ENCODE data around the gene CIB4.

Gene CIB4

DNA sequence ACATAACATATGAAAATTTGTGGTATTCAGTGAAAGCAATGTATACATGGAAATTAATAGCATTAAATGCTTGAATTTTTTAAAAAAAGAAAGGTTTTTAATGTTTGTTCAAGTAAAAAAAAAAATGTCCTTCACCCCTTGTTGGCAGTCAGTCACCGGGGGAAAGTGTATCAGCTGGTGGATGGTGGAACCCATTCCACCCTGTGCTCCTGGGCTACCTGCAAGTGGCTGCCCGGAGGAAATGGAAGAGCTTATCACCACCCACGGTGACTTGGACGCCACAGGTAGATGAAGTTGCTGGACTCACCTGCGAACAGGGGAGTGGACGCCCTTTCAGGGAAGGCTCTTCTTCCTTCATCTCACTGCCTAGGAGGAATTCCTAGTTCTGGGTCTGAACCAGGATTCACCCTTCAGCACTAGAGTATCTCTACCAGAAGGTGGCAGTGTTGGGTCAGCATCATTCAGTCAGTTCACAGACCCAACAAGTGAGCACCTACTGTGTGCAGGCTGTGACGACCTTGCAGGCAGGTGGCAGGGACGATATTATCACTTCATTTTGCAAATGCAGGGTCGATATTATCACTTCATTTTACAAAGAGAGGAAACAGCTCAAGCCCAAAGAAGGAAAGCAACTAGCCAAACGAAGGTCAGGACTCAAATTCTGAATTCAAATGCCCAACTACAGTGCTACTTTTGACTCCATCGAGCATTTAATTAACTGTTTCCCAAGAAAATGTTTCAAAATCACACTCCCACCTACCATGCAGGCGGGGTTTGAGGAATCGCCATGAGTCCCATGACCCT lies 35.8 kb downstream of the CIB4 start:
- DNase-seq = no peak

DNA sequence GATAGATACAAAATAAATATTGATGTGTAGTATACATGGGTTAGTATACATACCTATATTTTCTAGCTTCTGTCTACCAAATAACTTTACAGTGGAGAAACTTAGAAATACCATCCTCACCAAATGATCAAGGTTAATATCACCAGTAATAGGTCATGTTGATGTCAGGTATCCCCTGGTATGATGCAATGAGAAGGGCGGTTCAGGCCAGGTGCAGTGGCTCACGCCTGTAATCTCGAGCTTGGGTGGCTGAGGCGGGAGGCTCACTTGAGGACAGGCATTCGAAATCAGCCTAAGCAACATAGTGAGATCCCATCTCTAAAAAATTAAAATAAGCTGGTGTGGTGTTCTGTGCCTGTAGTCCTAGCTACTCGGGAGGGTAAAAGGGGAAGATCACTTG lies 38.6 kb downstream of the CIB4 start:
- DNase-seq = no peak

DNA sequence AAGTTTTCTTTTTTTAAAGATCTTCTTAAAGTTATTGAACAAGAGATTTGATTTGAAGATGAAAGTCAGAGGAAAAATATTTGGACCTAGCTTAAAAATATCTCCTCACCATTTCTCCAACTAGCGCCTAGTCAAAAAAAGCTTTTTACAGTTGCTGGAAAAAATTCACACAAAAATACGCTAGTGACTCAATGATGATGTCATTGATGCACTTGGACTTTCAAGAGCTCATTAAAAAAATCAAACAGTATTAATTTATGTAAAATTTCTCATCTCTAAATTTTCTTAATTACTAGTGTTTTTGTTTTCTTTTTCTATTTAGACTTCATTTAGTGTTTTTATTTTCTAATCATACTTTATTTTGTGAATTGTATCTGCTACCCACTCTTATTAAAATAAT lies 41.8 kb downstream of the CIB4 start:
- no peak for DNase-seq

DNA sequence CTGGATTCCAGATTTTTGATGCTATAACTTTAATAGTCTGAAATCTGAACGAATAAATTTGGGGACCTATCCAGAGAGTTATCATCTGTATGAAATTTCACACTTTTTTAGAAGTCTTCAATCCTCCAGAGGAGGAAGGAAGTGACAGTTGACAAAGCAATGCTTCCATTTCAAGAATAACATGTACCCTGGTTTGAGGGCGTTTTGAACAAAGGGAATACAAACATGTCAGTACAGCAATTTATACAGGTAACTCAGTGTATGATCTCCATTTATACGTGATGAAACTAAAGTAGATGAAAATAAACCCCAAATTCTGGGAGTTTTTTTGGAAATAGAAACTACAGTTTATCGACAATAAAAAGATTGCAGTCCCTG lies 42.2 kb downstream of the CIB4 start:
- DNase-seq = no peak

DNA sequence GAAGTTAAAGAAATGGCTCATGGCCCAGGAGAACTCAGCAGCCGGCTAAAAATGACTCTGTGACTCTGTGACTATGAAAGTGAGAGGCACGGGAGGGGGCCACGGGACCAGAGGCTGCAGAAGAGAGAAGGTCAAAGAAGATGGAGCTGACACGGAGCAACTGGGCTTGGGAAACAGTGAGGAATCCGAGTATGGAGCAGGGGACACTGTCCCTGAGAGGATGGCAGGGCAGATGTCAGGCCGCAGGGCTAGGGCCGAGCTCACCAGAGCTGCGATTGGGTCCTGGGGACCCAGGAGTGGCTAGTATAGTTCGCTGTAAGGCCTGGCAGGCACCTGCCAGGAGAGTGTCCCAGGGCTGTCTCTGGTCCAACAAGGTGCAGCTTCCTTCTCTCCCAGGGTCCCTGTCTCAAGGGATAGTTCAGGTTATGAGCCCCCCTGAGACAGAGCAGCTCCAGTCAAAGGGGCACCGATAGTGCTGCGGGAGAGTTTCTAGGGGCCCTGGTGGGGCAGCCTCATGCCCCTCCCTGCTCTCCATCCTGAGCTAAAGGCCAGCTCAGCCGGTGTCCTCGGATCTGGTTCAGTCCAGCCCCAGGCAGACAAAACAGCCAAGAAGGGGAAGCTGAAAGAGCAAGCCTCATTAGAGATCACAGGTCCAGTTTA lies 42.7 kb downstream of the CIB4 start:
- DNase-seq = no peak

DNA sequence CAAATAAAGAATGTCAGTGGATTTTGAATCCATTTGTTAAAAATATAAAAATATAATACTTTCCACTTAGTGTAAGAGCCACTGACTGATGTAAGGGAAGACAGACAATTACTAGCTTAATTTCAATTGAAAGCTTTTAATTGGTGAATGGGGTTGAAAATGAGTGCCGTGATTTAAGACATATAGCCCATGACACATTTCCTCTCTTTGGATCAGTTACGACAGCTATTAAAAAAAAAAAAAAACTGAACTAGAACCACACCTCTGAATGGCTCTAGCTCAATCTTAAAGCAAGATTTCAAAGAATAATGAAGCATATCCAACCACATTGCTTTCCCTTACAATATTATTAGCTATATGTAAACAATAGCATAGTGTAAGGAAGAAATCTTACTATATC lies 44.0 kb downstream of the CIB4 start:
- no peak for DNase-seq

DNA sequence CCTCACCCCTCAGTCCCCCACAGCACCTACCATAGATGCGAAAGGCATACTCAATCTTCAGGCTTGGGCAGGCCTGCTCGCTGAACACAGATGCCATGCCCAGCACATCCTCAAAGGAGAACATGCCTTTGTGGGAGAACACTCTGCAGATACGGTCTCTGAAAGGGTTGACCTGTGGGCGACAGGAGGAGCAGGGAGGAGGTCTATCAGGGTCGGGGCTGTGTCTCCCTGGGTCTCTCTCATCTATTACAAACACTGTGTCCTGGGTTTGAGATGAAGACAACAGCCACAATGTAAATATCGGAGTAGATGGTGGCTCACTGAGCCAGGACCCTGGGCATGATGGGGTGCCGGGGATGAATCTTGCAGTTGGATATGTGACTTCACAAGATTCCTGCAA lies 46.0 kb downstream of the CIB4 start:
- DNase-seq = no peak

DNA sequence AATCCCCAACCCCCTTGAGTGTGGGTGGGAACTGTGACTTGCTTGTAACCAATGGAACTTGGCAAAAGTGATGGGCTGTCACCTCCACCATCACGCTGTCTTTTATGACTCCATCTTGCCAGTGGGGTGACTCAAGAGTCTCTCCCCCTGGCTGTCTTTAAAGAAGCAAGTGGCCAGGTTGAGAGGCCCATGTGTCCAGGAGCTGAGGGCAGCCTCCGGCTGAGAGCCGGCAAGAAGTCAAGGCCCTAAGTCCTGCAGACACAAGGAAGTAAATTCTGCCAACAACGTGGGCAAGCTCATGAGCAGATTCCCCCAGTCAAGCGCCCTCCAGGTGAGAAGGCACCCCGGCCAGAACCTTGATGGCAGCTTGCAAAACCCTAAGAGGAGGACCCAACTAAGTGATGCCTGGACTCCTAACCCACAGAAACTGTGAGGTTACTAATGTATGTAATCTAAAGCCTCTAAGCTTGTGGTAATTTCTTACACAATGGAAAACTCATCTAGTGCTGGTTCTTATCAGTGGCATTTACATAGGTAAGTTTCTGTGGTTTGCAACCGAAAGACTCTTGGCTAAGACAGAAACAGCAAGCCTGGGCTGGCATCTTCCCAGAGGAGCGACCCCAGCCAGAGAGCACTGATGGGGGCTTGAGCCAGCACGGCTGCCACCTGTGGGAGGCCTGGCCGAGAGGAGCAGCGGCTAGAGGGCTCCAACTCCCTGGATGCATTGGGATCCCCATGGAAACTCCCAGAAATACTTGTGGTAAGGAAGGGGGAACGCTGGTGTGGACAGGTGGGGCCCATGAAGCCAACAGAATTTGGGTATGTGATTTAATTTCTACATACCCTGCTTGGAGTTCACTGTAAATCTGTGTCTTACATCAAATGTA lies 49.3 kb downstream of the CIB4 start:
- no peak for DNase-seq

DNA sequence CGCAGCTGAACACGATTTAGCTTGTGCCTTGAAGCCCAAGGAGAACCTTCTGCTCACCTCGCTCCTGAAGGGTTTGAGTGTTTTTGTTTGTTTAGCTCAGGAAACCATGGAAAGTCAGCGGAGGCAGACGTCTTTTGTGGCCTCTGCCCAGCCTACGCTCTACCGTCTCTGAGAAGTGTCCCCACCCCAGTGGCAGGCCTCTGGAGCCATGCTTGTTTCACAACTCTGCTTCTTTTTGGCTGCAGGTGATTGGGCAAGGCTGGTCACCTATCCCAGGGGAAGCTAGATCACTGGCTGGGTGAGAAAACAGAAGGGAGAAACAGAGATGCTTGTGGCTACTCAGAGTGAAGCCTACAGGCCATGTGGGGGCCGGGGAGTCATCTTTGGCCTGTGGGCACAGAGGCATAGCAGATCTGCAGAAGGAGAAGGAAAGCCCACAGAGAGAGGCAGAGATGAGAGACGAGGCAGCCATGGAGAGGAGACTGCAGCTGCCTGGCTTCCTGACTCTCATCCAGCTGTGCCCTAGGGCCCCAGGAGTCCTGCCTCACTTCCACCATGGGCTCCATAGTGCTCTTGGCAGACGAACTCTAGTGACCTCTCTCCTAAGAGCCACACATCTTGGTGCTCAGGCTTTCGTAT lies 50.1 kb downstream of the CIB4 start:
- DNase-seq = no peak

DNA sequence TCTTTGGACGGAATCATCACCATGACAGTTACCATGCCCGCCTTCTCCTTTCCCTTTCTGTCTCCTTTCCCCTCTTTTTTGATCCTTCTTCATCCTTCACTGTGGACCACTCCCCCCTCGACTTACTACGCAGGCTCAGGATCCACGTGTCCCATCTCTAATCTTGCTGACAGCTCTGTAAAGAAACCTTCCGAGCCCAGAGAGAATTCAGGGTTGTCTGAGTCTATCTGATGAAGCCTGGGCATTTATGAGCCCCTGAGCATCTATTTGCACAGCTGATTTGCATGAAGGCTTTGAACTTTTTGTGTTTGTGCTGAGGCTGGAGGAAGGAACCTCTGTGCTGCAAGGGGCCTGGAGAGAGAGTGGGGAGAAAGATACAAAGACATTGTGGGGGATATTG lies 50.7 kb downstream of the CIB4 start:
- DNase-seq = no peak

DNA sequence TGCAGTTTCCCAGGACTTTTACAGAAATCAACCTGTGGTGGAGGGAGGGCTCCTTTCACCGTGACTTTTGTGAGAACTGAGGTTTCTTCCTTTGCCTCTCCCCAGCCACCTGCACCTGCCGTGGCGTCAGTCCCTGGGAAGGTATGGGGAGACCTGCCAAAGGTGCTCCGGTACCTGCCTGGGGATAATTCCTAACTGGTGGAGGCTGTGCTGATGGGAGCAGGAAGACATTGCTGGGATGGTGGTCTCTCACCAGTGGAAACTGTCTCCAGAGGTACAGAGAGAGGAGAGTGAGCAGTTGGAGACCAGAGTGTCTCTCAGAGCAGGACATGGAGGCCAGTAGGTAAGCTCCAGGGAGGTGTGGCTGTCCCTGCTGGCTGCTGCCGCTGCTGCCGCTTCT lies 52.6 kb downstream of the CIB4 start:
- DNase-seq = no peak

DNA sequence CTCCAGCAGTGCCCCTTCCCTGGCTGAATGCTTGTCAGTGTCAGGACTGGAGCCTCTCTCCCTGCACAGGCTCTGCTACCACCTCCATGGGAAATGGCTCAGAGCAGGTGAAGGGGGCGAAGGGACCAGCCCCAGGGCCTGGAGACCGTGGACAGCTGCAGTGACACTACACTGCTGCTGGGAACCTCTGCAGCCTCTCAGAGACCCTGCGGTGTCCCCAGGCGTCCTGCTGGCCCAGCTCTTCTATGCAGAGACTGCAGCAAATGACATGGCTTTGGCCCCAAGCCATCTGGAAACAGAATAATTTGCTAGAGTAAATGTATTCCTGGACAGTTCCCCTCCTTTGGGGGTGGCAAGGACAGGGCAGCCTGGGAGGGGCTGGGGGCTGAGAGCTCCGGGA lies 53.2 kb downstream of the CIB4 start:
- no peak for DNase-seq

DNA sequence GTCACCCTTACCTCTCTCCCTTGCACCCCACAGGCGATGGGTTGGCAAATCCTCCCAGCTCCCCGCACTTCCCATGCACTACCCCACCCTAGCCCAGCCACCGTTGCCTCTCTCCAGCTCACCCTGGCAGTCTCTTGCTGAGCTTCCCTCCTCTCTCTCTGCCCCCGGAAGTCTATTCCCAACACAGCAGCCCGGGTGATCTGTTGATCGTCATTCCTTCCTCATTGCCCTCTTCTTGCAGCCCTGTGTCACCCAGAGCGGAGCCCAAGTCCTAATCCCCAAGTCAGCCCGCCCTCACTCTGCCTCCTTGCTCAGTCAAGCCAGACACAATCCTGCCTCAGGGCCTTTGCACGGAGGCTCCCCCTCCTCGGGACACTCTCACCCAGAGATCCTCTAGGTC lies 55.2 kb downstream of the CIB4 start:
- DNase-seq = no peak

DNA sequence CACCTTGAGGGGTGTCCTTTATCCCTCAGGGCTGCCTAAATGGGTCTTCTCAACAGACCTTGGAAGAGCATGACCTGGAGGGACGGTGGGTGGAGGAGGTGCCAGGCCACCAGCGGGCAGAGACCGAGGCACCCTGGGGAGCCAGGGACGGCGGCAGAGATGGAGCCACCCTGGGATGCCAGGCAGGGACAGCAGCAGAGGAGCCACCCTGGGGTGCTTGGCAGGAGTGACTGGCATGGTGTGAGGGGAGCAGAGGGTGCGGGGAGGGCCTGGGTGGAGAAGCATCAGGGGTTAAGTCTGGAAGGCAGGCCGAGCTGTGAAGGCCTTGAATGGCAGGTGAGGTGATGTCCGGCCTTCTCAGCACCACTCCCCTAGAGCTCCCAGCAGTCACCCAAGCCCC lies 56.1 kb downstream of the CIB4 start:
- DNase-seq = no peak

DNA sequence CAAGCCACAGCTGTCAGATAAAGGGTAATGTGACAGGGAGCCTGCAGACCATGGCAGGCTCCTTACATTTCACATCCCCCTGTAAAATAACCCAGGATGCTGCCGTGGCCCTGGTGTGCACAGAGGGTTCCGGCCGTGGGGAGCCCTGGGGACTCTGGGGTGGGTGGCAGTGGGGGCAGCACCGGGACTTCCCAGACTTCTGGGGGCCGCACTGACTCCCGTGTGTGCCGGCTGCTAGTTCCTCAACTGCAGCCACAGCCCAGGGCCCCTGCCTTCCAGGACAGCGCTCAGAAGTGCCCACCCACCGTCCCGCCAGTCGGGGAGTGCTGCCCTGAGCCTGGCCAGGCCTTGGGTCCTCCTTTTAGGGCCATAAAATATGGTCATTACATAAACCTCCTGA lies 56.5 kb downstream of the CIB4 start:
- DNase-seq = no peak

DNA sequence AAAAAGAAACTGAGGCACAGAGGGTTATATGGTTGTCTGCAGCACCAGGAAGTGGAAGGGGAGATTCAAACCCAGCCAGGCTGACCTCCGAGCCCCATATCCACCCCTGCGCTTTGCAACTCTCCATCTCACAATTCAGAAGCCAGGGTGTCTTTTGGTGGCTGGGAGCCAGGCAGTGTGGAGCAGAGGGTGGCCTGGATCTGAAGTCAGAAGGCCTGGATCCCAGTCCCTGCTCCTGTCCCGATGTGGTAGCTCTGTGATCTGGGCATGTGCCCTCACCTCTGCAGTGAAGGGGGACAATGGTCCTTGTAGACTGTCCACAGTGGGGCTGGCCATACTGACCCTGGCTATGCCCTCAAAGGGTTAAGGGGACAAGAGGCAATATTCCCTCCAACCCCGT lies 57.0 kb downstream of the CIB4 start:
- no peak for DNase-seq

DNA sequence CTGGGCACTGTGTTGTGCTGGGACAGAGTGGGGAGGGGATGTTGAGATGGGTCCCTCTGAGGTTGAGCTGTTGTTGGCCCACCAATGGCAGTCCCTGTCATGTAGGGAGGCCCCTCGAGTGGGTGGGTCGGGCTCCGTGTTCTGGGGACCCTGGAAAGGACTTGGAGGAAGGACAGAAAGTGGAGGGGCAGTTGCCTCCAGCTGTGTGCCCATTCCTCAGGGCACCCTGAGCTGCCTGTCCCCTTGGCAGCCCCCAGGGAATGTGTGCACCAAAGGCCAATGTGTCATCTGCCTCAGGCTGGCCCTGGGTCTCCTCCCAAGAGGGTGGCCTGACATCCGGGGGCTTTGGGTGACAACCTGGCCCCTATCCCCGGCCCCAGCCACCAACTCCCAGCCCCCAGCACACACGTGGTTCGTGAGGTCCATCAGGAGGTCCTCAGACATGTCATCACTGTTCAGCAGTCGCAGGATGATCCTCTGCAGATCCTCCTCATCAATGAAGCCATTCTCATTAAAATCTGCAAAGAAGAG lies 57.7 kb downstream of the CIB4 start:
- no peak for DNase-seq

DNA sequence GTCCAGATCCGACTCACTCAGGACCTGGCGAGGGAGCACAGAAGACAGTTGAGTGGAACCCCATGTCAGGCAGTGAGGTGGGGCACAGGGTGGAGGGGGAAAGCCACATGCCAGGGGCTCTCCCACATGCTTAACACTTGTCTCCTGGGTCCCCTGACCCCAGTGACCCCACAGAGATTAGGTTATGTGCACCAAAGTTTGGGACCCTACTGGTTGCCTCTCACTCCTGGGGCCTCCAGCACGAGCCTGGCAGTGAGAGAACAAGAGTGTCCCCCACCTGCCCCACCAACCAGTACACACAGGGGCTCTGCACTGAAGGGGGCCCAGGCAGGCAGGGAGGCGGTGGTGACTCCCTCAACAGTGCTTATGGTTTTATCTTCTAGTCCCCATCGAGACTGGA lies 58.3 kb downstream of the CIB4 start:
- no peak for DNase-seq

DNA sequence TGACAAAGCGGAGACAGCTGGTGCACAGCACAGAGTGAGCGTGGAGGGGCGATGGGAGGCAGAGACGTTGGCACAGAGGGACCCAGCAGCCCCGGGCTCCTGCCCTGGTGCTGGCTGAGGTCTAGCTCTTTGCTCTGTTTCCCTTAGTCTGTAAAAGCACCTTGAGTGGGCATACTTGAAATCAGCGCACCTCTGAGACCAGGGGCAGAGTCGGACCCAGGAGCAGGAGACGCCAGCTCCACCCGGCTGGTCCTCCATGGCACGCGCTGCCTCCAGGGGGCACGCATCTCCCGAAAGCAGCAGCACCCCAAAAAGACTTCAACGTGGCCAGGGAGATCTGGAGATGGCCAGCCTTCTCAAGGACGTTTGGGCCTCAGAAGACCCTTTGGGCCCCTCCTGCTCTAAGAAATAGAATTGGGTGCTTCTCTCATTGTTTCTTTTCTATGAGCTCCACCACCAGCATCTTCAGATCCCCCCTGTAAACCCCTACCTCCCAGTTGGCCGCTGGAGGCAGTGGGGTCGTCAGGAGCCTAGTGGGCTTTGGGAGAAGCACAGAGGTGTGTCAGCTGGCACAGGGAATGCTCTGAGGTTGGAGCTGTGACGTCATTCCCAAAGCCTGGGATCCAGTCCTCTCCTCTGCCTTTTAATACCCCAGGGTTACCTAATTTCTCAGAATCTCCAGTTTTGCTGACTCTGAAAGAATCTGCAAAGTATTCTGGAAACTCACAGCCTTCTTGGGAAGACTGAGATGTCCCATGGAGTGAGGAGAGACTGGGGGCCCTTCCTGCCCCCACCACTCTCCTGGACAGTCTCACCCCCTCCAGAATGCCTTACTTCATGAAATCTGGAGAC lies 58.9 kb downstream of the CIB4 start:
- DNase-seq = no peak

DNA sequence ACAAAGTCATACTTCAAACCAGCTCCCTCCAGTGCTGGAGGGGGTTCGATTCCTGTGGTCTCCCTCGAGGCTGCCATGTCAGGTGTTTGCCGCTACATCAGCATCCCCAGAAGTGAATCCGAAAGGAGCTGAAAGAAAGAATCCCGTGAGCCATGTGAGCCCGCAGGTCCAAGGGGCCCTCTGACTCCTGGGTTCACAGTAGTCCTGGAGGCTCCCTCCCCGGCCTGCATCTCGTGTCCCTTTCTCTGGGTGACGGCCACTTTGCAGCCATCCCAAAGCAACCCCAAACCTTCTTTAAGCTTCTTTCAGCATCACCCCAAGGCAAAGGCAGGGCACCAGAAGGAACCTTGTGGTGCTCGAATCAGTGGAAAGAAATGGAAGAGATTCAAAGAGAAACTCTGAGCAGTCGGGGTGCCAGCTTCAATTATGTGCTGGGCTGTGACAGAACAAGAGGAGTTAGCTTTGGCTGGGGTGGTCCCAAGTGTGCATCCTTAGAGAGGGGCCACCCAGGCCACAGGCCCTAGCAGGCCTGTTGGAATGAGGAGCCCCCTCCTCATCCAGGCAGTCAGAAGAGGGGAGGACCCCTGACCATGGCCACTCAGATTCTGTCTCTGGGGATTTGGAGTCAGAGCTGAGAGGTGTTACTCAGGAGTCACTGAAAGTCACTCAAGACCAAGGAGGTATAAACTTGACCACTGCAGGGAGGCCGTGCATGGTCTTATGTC lies 59.7 kb downstream of the CIB4 start:
- no peak for DNase-seq

DNA sequence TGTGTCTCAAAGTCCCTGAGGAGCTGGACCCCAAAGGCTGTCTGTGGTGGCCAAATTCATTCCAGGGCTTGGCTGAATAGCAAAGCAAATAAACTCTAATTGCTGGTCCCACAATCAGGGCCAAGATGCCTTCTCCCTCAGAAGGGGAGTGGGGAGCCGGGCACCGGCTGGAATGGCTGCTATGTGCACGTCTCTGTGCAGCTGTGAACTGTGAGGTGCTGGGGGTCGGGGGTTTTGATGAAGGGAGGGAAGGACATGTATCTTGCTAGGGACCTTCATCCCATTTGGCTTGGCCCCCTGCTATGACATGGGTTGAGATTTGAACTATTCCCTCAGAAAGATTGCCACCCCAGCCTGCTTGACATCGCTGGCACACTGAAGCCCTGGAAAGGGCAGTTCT lies 60.4 kb downstream of the CIB4 start:
- no peak for DNase-seq

All from left hindlimb (tissue), 1 donor.